Measurements from ENCODE around the gene SPDYE6. TPM values are rescaled to one million over a fixed set of nuclear protein-coding genes. Genes with fewer than 3 reads are reported as not detected.
"Not testable (repeated sequence)": the region's sequence is repeated elsewhere in the genome, so short reads cannot be mapped to it uniquely, and the experiment has no call there.

The SPDYE6 gene
- total RNA-seq, 1 donor from 2014 or later: not detected

DNA sequence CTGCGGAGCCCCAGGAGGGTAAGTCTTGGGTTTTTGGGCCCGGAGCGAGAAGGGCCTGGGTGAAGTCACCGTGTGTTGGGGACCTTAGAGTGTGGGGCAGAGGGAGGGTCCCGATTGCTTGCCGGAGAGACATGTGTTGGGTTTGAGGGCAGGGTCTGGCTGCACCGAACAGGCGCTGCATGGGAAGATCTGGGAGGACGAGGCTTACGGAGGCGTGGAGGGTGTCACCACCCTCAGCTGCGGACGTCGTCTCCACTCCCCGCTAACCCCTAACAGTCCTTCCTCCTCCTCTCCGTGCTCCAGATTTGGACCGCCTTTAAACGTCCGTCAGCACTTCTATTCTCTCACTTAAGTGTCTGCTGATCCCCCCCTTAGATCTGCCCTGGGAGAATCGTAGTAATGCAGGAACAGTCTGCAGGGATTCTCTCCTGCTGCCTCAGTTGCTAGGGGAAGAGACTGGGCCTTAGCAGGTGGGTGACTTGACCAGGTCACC is 8.2 kb upstream of the SPDYE6 start:
- not testable (repeated sequence) for DNase-seq (ENCODE audit: extremely low spot score, unreplicated experiment); H3K27me3 Mint-ChIP-seq; H3K9me3 Mint-ChIP-seq; H3K4me1 Mint-ChIP-seq (ENCODE audit: unreplicated experiment)
- Mint-ChIP-seq H3K4me3 (peak overlapping the region; percentile 94), H3K36me3 (peaks cover 11% of the 10 kb centered on the region), H3K27ac (peak overlapping the region; percentile 58)

DNA sequence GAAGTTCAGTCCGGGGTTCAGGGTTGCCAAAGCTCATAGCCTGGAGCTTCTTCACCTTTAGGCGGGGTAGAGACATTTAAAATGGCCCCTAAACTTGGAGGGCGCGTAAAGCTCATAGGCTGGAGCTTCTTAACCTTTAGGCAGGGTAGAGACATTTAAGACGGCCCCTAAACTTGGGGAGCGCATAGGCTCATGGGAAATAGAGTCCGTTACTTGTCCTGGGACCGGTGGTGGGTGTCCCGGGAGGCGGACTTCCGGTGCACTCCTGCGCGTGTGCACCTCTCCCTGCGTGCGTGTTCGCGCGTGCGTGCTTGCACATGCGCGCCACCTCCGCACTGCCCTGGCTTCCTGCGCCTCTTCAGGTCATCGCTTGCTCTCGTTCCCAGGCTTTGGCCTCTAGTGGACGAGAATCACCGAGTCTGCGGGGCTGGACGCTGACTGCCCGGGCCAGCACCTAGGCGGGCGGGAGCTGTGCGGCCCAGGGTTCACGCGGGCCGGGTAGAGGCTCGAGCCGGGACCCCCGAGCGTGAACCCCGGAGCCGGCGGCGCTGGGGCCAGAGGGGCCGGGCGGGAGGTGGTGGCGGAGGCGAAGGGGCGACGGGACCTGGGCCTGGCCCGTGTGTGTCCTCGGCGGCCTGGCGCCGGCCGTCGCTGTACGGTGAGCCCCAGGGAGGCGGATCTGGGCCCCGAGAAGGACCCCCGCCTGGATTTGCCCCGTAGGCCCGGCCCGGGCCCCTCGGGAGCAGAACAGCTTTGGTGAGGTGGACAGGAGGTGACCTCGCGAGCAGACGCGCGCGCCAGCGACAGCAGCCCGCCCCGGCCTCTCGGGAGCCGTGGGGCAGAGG is 7.5 kb upstream of the SPDYE6 start:
- TF ChIP-seq, protein P1, sequence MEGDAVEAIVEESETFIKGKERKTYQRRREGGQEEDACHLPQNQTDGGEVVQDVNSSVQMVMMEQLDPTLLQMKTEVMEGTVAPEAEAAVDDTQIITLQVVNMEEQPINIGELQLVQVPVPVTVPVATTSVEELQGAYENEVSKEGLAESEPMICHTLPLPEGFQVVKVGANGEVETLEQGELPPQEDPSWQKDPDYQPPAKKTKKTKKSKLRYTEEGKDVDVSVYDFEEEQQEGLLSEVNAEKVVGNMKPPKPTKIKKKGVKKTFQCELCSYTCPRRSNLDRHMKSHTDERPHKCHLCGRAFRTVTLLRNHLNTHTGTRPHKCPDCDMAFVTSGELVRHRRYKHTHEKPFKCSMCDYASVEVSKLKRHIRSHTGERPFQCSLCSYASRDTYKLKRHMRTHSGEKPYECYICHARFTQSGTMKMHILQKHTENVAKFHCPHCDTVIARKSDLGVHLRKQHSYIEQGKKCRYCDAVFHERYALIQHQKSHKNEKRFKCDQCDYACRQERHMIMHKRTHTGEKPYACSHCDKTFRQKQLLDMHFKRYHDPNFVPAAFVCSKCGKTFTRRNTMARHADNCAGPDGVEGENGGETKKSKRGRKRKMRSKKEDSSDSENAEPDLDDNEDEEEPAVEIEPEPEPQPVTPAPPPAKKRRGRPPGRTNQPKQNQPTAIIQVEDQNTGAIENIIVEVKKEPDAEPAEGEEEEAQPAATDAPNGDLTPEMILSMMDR (conservative IDR thresholded peaks at IDR 0.05): peak; percentile 46
- not testable (repeated sequence) for H3K9me3 Mint-ChIP-seq; H3K4me1 Mint-ChIP-seq (ENCODE audit: unreplicated experiment); H3K27me3 Mint-ChIP-seq
- DNase-seq (ENCODE audit: extremely low spot score, unreplicated experiment): peak; percentile 95
- Mint-ChIP-seq H3K36me3 (peaks cover 11% of the 10 kb centered on the region), H3K27ac (peak overlapping the region; percentile 91), H3K4me3 (peak overlapping the region; percentile 94)

- H3K36me3 Mint-ChIP-seq; H3K9me3 Mint-ChIP-seq; H3K27ac Mint-ChIP-seq; DNase-seq (ENCODE audit: extremely low spot score, unreplicated experiment); H3K27me3 Mint-ChIP-seq; H3K4me3 Mint-ChIP-seq; H3K4me1 Mint-ChIP-seq (ENCODE audit: unreplicated experiment): not testable (repeated sequence)
These were observed 9.3 kb downstream of the SPDYE6 start for GRCh38 chr7:102346983-102347382.

DNA sequence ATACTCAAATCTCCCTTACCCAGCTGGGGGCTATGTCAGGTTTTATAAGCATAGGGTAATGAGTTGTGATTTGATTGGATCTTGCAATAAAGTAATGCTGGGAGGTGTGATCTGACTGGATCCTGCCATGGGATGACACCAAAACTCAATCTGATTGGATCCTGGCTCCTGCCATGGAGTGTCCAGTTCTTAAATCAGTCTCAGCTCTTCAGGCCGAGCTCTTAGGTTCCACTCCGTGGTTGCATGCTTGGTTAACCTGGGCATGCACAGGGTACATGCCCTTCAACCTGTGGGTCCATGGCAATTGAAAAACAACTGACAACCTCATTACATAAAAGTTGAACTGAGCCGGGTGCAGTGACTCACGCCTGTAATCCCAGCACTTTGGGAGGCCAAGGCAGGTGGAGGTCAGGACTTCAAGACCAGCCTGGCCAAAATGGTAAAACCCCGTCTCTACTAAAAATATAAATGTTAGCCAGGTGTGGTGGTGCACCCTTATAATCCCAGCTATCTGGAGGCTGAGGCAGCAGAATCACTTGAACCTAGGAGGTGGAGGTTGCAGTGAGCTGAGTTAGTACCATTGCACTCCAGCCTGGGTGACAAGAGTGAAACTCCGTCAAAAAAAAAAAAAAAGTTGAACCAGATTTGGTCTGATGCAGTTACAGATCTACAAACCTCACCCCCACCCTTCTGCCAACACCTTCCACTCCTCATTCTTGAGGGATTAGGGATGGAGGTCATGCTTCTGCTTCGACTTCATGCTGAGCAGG is 15.5 kb downstream of the SPDYE6 start:
- H3K4me1 Mint-ChIP-seq (ENCODE audit: unreplicated experiment); DNase-seq (ENCODE audit: extremely low spot score, unreplicated experiment); H3K27me3 Mint-ChIP-seq; H3K36me3 Mint-ChIP-seq; H3K4me3 Mint-ChIP-seq; H3K27ac Mint-ChIP-seq; H3K9me3 Mint-ChIP-seq: not testable (repeated sequence)

- not testable (repeated sequence) for H3K4me1 Mint-ChIP-seq (ENCODE audit: unreplicated experiment); H3K27me3 Mint-ChIP-seq; H3K4me3 Mint-ChIP-seq; H3K36me3 Mint-ChIP-seq; H3K9me3 Mint-ChIP-seq; H3K27ac Mint-ChIP-seq
- peak; percentile 7 for DNase-seq (ENCODE audit: extremely low spot score, unreplicated experiment)
These were observed 18.8 kb downstream of the SPDYE6 start for GRCh38 chr7:102337420-102337819.

- H3K36me3 Mint-ChIP-seq; H3K27me3 Mint-ChIP-seq; H3K4me1 Mint-ChIP-seq (ENCODE audit: unreplicated experiment); H3K4me3 Mint-ChIP-seq; H3K9me3 Mint-ChIP-seq; DNase-seq (ENCODE audit: extremely low spot score, unreplicated experiment); H3K27ac Mint-ChIP-seq: not testable (repeated sequence)
These were observed 19.2 kb downstream of the SPDYE6 start for GRCh38 chr7:102337002-102337401.

DNA sequence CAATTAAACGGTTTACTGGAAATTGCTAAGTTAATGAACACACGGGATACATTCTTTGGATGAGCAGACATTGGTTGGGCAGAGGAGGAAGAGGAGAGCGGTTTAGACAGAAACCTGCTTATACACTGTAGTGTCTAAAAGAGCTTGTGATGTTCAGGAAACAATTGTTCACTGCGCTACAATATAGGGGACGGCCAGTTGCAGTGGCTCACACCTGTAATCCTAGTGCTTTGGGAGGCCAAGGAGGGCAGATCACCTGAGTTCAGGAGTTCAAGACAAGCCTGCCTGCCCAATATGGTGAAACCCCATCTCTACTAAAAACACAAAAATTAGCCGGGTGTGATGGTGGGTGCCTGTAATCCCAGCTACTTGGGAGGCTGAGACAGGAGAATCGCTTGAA is 20.7 kb downstream of the SPDYE6 start:
- H3K36me3 Mint-ChIP-seq; H3K9me3 Mint-ChIP-seq; H3K4me3 Mint-ChIP-seq; H3K4me1 Mint-ChIP-seq (ENCODE audit: unreplicated experiment); H3K27me3 Mint-ChIP-seq; H3K27ac Mint-ChIP-seq: not testable (repeated sequence)
- peak; percentile 13 for DNase-seq (ENCODE audit: extremely low spot score, unreplicated experiment)

DNA sequence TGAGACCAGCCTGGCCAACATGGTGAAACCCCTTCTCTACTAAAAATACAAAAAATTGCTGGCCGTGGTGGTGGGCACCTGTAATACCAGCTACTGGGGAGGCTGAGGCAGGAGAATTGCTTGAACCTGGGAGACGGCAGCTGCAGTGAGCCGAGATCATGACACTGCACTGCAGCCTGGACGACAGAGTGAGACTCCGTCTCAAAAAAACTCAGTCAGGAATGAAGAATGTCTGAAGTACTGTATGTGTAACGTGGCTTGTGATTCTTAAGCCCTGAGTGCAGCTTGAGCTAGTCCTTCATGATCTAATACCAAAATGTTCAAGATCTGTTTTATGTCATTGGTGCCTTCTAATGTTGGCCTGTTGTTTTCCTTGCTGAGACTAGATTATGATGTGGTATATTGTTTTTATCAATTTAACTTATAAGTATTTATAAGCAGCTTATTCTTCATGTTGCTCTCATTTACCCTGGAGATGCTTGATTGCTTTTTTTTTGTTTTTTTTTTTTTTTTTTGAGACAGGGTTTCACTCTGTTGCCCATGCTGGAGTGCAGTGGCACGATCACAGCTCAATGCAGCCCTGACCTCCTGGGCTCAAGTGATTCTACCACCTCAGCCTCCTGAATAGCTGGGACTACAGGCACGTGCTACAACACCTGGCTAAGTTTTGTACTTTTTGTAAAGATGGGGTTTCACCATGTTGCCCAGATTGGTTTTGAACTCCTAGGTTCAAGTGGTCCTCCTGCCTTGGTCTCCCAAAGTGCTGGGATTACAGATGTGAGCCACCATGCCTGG is 25.4 kb downstream of the SPDYE6 start:
- not testable (repeated sequence) for H3K9me3 Mint-ChIP-seq; H3K27me3 Mint-ChIP-seq; DNase-seq (ENCODE audit: extremely low spot score, unreplicated experiment); H3K4me3 Mint-ChIP-seq; H3K27ac Mint-ChIP-seq; H3K36me3 Mint-ChIP-seq; H3K4me1 Mint-ChIP-seq (ENCODE audit: unreplicated experiment)

GRCh38 chr7:102329366-102329765 is 26.9 kb downstream of the SPDYE6 start:
- H3K27ac Mint-ChIP-seq; H3K27me3 Mint-ChIP-seq; H3K4me1 Mint-ChIP-seq (ENCODE audit: unreplicated experiment); H3K36me3 Mint-ChIP-seq; H3K4me3 Mint-ChIP-seq; H3K9me3 Mint-ChIP-seq: not testable (repeated sequence)
- DNase-seq (ENCODE audit: extremely low spot score, unreplicated experiment): peak; percentile 16

GRCh38 chr7:102328863-102329262 is 27.4 kb downstream of the SPDYE6 start:
- not testable (repeated sequence) for H3K4me1 Mint-ChIP-seq (ENCODE audit: unreplicated experiment); DNase-seq (ENCODE audit: extremely low spot score, unreplicated experiment); H3K27me3 Mint-ChIP-seq; H3K27ac Mint-ChIP-seq; H3K36me3 Mint-ChIP-seq; H3K9me3 Mint-ChIP-seq; H3K4me3 Mint-ChIP-seq

GRCh38 chr7:102327183-102327582 is 29.1 kb downstream of the SPDYE6 start:
- H3K9me3 Mint-ChIP-seq; H3K36me3 Mint-ChIP-seq; DNase-seq (ENCODE audit: extremely low spot score, unreplicated experiment); H3K27me3 Mint-ChIP-seq; H3K4me3 Mint-ChIP-seq; H3K27ac Mint-ChIP-seq; H3K4me1 Mint-ChIP-seq (ENCODE audit: unreplicated experiment): not testable (repeated sequence)

All from type B pancreatic cell (in vitro differentiated cells).